Colon (tissue), 2 donors: ENCODE results near the gene PSMC3.

Experiments
- FAIRE-seq: peaks from 2 replicates; lab custom pipeline; 2012; peaks lifted over from hg19 to GRCh38; lab: Jason Lieb, UNC
- donor health status: control.
- donor health status: control.

PSMC3 gene

DNA sequence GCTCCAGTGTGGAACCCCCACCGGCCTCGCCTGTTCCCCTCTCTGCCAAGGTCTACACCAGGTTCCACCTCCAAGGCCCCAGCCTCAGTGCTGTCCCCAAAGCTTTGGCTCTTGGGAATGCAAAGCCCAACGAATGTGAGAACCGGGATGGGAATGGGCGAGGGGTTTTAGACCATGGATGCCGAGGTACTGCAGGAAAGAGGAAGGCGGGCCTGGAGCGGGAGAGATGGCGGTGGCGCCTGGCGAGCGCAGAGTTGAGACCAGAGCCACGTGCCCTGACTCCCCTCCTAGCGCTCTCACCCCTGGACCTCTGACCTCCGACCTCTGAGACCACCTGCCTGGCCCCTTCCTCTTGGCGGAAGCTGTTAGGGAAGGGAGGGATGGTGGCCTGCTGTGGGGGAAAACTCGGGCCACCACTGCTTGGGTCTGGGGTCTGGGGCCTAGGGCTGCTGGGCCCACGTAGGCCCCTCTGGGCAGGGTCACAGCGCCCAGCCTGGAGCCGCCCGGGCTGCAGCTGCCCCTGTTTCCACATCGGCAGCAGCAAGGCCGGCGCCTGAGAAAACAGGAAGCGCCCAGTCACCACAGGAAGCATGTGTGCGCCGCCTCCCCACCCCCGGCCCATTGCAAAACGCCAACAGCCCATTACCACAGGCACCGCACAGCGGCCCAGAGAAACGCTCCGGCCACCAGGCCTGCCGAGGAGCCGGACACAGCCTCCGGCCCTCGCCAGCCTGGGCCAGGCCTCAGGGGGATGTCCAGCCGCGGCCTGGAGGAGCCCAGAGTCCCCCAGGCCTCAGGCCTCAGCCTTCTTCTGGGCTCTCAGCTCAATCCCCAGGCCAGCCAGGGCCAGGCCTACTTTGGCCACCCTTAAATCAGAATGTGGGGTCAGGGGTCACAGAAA lies 31.7 kb downstream of the PSMC3 start:
- FAIRE-seq, result no peak

DNA sequence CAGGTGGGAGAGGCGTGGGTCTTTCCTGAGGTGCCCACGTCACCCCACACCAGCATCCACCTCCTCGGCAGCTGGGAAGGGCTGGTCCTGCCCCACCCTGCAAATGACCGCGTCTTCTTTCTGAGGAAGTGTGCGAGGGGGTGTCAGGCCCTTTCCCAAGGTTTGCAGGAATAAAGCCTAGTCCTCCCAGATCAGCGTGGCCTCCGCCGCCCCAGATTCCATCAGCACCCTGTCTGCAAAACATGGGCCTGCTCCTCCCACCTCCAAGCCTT lies 32.3 kb downstream of the PSMC3 start:
- FAIRE-seq, result no peak

DNA sequence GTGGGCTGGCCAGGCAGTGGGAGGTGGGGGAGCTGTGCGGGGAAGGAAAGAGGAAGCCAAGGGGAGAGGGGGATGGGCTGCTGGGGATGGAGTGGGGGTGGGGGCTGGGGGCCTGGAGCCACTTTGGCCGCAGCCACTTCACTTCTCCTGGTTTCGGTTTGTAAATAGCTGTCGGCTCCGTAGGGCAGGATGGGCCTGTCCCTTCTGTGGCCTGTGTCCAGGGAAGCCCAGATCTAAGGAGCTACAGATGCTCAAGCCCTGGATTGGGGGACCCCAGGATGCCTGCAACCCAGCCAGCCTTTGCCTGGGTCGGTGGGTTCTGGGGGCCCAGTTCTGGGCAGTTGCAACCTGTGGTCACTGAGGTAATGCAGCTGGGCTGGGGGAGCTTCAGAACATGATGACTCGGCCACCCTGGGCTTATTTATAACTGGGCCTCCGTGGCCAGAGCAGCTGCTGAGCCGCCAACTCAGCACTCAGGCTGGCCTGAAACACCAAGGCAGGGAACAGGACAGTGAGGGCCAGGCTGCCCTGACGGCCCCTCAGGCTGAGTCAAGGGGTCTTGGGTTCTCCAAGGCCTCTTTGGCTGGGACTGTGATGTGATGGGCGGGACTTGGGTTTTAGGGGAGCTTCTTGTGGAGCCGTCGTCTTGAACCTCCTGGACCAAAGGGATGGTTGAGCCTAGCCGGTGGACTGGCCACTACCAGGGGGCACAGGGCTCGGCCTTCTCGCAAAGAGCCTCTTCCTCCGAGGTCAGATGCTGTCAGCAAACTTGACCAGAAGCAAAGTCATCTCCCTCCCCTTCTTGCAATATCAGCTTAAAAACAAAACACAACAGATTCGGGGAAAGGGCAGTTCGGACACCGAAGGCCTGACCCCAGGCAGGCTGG lies 32.8 kb downstream of the PSMC3 start:
- no peak for FAIRE-seq

DNA sequence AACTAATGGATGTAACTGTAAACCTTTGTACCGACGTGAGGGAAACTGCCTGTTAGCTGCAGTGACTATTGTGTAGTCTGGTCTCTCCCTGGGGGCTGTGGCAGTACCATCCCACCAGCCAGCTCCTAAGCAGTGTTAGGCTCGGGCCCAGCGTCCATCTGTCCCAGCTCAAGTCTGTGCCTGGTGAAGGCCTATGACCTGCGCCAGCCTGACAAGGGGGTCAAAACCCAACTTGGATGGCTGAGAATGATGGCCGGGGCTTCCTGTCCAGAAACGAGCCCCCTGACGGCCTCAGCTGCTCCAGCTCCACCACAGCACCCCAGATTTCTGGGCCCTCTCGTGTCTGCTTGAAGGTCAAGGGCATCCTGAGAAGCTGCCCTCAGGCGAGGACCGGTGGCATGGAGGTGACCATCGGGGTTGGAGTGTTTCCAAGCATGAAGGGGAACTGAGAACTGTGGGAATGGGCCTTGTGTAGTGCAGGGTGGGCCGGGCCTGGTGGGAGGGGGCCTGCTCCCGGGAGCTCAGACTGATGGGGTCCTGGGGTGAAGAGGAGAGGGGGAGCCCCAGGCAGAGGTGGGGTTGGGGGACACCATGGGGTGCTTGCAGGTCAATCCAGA lies 33.6 kb downstream of the PSMC3 start:
- FAIRE-seq, result no peak

DNA sequence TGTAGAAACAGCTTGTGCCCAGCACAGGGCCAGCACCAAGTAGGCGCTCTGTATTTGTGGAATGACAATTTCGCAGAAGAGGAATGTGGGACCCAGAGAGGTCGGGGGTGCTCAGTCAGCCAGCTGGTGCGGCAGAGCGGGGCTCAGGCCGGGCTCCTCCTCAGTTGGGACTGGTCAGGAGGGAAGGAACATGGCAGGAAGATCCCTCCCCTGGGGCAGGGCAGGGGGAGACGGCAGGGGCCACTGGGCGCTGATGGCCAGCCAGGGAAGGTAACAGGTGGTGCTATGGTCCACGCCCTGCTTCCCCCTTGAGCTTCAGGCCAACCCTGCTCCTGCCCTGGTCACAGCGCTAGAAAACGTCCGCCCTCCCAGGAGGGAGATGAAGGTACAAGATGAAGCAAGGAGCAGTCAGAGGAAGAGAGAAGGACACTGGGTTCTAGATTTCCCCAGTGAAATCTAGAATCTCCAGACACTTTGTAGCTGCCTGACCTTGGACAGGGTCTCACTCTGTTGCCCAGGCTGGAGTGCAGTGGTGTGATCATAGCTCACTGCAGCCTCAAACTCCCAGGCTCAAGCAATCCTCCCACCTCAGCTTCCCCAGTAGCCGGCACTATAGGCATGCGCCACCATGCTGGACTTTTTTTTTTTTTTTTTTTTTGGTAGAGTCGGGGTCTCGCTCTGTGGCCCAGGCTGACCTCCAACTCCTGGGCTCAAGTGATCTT lies 34.4 kb downstream of the PSMC3 start:
- FAIRE-seq, result no peak

DNA sequence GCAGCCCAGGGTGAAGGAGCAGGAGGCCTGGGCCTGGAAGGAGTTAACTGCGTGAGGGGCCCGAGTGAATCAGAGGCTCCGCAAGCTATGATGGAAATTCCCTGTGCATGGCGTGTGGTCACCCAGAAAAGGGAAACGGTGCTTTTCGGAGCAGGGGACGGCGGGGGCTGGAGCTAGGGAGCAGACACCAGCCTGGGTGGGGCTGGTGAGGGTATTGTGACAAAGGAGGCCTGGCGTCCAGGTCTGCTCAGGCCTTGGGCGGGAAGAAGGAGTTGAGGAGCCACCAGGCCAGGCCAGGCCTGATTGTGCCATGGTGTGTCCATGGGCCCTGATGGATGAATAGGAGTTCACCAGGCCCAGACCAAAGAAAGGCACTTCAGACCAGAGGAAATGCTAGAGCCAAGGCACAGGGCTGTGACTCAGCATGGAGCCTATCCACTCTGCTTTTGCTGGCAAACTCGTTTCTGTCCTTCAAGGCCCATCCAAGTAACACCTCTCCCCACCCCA lies 35.1 kb downstream of the PSMC3 start:
- FAIRE-seq, result no peak

DNA sequence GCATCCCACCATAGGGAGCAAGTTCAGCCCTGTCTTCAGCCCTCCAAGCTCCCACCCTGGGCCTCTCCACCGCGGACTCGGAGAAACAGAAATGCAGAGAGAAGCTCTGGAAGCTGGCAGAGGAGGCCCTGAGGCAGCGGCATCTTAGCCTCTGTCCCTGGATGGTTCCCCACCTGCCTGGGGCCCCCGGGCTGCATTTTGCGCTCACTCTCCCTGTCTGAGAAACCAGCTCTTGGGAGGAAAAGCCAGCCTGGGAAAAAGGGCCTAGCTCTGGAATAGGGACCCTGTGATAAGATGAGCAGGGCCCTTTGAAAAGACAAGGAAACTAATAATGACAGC lies 35.8 kb downstream of the PSMC3 start:
- FAIRE-seq, result no peak

DNA sequence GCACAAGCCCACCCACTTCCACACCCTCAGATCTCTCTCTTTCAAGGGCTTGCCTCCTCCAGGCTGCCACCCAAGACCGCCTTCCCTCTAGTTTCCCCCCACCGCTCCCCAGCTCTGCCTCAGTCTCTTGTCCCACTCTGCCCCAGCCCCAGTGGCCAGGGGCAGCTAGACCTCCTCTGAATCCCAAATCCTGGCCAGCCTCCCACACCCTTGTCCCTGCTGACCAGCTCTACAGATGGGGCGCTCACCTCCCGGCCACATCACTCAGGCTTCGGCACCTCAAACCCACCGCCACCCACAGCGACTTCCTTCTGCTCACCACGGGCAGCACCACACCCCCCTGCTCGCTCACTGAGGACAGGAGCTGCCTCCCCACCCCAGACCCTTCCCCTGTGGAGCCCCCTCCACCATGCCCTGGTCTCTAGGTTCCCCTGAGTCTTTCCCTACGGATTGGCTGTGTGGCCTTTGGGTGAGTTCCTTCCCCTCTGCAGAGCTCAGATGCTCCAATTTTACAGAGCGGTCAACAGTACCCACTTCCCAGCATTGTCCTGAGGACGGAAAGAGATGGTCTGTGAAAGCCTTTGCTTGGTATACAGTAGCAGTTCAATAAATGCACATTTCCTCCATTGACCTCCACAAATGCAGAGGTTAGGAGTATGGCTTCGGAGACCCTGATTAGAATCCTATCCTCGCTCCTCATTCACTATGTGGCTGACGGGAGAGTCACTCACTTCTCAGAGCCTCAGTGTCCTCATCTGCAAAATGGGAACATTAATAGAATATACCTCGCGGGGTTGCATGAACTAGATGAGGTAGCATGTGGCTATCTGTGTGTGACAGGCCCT lies 36.4 kb downstream of the PSMC3 start:
- no peak for FAIRE-seq

DNA sequence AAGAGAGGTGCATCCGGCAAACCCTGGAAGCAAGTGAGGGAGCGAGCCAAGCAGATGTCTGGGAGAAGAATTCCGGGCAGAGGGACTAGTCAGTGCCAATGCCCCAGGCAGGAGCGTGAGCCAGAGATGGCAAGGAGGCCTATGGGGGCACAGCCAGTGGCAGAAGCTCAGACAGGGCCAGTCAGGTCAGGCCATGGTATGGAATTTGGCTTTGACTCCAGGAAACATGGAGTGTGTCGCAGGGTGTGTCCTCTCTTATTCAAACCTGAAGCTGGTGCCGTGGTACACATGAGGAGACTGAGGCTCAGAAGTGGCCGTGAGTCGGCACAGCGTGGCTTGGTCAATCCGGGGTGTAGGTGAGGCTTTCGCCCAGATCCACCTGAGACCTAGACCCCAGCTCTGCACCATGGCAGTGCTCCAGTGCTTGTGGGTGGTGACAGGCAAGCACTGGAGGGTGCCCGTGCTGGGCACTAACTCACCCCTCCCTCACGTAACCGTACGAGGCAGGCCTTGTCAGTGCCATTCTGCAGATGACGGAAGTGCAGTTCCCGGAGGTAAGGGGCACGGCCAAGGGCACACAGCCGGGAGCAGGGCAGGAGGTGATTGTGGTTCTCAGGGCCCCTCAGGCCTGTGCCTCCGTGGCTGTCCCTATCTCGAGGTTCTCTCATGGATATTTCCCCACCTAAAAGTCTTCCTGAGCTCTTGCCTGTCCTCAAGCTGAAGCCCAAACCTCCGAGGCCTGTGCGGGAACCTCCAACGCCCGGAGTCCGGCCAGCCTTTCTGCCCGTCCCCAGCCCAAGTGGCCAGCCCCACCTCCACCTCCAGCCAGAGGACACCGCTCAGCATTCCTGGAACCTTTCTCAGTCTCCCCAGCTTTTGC lies 37.3 kb downstream of the PSMC3 start:
- FAIRE-seq, result no peak

DNA sequence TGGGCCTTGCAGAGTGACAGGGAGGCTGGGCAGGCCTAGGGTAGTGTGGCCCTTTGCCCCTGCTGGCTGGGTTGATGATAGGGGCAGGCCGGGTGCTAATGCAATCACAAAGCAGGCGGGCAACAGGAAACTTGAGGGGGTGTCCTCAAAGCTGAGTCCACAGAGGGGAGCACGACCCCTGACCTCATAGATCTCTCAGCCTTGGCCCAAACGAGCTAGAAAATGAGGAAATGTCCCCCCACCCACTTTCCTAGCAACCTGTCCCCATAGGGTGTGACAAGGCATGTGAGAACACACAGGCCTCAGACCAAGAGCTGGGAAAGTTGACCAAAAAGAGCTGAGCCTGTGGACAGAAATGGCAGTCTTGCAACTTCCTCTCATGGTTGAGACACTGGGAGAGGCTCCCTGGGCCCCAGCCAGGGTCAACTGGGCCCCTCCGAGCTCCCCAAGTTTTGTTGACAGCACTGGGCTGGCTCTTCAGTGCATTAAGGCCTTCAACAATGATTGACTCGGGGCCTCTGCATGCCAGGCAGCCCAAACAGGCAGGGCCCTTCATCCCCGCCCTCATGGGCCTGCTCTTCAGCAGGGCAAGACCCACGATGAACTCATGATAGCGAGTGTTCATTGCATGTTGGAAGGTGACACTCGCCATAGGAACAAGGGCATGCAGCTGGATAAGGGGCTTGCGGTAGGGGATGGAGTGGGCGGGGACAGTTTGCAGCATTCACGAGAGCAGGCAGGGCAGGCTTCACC lies 38.1 kb downstream of the PSMC3 start:
- FAIRE-seq, result no peak

DNA sequence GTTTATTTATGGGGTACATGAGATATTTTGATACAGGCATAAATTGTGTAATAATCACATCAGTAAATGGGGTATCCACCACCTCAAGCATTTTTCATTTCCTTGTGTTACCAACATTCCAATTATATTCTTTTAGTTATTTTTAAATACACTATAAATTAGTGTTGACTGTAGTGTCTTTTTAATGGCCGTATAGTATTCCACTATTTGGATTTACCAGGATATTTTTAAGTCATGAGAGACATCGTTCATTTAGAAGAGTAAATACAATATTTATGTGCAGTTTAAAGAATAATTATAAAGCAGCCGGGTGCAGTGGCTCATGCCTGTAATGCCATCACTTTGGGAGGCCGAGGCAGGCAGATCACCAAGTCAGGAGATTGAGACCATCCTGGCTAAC lies 41.7 kb downstream of the PSMC3 start:
- FAIRE-seq, result no peak

DNA sequence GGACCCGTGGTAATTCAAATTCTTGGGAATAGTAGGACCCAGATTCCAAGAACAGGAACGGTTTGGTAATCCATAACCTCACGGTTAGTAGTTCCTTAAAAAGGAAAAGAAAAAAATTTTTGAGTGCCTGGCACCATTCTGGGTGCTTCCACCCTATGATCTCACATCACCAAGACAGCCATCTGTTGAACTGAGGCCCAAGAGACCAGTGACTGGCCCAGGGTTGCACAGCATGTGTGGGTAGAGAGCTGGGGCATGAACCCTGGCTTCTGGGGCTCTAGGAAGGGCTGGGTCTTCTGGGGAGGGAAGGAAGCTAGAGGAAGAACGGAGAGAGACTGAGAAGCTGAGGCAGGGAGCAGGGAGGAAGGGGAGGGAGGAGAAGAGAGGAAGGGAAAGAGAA lies 43.2 kb downstream of the PSMC3 start:
- FAIRE-seq, result no peak

DNA sequence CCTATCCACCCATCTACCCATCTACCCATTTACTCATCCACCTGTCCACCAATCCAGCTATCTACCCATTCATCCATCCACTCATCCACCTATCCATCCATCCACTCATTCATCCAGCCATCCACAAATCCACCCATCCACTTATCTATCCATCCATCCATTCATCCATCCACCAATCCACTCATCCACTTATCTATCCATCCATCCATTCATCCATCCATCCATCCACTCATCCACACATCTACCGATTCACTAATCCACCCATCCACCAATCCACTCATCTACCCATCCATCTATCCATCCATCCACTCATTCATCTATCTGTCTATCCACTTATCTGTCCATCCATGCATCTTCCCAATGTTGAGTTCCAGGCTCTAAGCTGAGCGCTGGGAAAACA lies 46.2 kb downstream of the PSMC3 start:
- FAIRE-seq, result no peak

DNA sequence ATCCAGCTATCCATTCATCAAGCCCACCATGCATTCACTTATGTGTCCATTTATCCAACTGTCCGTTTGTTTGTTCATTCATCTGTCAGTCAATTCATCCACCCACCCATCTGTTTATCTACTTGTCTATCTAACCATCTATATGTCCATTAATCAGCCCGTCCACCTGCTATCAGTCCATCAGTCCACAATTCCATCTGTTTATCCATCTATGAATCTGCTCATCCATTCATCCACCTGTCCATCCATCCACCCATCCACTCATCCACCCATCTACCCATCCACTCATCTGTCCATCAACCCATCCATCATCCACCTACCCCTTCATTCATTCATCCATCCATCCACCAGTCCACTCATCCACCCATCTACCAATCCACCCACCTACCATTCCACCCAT lies 46.9 kb downstream of the PSMC3 start:
- FAIRE-seq, result no peak

DNA sequence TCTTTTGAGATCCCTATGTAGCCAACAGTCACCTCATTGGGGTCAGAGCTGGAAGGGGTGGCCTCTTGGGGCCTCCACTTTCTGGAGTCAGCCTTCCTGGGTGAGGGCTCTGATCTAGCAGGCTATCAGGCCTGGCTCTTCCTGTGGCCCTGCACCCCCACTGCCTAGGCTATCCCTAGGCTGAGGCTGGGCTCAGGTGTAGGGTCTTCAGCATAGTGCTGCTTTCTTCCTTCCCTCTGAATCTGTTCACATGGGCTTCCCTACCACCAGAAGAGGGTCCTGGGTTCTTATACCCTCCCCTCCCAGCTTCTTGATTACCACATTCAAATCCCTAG lies 47.4 kb downstream of the PSMC3 start:
- FAIRE-seq, result no peak

DNA sequence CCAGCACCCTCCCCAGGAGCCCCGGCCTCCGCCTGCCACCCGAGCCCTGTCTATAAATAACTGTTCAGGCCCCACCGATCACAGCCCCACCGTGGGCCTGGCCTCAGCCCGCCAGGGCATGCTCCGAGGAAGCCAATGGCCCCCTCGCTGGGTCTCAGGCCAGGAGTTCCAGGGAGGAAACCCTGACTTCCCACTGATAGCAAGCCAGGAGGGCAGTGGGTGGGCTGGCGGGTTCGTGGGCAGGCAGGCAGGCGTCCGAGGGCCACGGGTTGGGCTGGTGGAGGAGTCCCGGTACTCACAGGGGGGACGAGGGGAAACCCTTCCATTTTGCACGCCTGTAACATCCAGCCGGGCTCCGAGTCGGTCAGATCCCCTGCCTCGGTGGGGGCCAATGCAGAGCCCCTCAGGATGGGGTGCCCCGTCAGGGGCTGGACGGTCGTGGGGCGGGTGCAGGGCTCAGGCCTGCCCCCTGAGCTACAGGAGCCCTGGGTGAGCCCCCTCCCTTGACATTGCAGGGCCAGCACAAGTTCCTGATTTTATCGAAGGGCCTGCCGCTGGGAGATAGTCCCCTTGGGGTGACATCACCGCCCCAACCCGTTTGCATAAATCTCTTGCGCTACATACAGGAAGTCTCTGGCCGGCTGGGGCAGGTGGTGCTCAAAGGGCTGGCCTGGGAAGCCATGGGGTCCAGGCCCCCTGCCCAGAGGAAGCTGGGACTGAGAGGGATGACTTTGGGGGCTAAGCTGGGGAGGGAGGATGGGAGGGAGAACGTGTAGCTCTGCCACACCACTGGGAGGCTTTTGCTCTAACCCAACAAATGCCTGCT lies 48.0 kb downstream of the PSMC3 start, which contains the start of gene SPI1:
SPI1 (minus strand) TSS at position 538 of the 826 bp plus-strand sequence; CDS start at position 344, 194 bp downstream.
- FAIRE-seq, result no peak

DNA sequence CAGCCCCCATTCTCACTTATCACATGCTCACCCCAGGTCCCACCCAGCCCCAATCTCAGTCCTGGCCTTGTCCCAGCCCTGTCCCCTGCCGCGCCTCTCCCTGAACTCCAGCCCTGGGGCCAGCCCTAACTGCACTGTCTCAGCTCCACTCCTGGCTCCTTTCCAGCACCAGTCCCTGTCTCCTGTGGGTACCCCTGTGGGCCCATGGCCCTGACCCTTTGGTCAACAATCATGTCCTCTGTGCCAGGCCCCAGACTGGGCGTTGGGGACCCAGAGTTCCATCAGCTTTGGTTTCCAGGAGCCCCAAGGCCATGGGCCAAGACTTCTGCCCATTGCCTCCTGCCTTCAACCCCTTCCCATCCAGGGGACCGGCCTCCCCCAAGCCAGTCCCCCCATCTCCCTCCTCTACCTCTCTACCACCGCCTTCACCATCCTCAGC lies 48.6 kb downstream of the PSMC3 start:
- no peak for FAIRE-seq

DNA sequence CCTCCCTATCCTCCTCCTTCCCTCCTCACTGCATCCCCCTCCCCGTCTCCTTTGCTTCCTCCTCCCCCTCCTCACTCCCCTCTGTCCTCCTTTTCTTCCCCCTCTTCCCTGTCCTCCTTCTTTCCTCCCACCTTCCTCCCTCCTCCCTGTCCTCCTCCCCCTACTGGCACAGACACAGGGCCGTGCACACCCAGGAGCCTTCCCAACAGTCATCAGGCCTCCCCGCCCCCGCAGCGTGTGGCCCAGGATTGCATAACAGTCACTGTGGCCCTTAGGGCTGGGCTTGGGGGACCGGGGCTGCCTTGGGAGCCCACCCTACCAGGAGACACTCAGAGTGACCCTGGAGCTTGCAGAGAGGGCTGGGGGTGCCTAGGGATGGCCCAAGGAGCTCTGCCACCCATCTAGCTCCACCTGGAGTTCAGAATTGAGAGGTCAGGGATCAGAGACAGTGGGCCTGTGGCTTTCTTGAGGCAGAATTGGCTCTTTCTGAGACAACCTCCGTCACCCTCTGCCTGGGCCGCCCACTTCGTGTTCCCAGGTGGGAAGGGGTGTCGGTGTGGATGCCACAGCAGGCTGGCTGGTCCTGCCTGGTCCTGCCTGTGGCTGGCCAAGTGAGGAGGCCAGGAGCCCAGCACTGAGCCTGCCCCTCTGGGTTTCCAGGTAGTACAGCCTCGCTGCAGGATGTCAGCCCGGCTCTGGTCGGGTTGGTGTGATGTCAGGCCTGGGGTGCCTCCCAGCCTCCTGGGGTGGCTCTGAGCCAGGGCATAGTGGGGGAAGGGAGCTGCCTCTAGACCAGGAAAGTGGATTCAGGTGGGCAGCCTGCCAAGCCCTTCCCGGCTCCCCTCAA lies 49.5 kb downstream of the PSMC3 start:
- FAIRE-seq, result no peak
